Activated CD8-positive, alpha-beta memory T cell treated with anti-CD3 and anti-CD28 coated beads, Interleukin-2, amount 10 ng/mL, durations not matched to agents 7 days and 5 days (primary cell): ENCODE data around the gene IMMP2L. TPM values are rescaled to one million over a fixed set of nuclear protein-coding genes. Genes with fewer than 3 reads are reported as not detected.

Source experiments
- ATAC-seq: fragments of 150-1000 bp; cut with Tn5 transposase; one replicate; pipeline ENCODE4 v1.10.0; 2021; ENCODE audit warnings: moderate library complexity
- CTCF ChIA-PET: fragments of 350-600 bp; sonication (Branson Sonifier 250); formaldehyde crosslinking; loops from one replicate; lab custom pipeline; 2021; ENCODE audit warnings: antibody characterized with exemption; lab: Charles Lee
- DNase-seq: peaks from one replicate; pipeline ENCODE4 v3.0.0-alpha.2; 2020
- H3K27ac Mint-ChIP-seq: one replicate; pipeline ENCODE4 v1.8.0; 2021; ENCODE audit warnings: mild to moderate bottlenecking, mixed read lengths
- H3K27me3 Mint-ChIP-seq: one replicate; pipeline ENCODE4 v1.8.0; 2021; ENCODE audit warnings: mixed read lengths
- H3K36me3 Mint-ChIP-seq: one replicate; pipeline ENCODE4 v1.8.0; 2021; ENCODE audit warnings: mild to moderate bottlenecking, mixed read lengths
- H3K4me1 Mint-ChIP-seq: one replicate; pipeline ENCODE4 v1.8.0; 2021; ENCODE audit warnings: mixed read lengths
- H3K4me3 Mint-ChIP-seq: one replicate; pipeline ENCODE4 v1.8.0; 2021; ENCODE audit warnings: mild to moderate bottlenecking, moderate library complexity, mixed read lengths
- H3K9me3 Mint-ChIP-seq: one replicate; pipeline ENCODE4 v1.8.0; 2022; ENCODE audit warnings: low read depth, mixed read lengths
- total RNA-seq, 2 experiments: library from RNA; stranded (reverse); gene quantifications; one replicate each; pipeline ENCODE4 v1.2.3, GENCODE V29; 2021

The IMMP2L gene
- total RNA-seq, 2 experiments from 2014 or later = 11.5 to 13.1 TPM

DNA sequence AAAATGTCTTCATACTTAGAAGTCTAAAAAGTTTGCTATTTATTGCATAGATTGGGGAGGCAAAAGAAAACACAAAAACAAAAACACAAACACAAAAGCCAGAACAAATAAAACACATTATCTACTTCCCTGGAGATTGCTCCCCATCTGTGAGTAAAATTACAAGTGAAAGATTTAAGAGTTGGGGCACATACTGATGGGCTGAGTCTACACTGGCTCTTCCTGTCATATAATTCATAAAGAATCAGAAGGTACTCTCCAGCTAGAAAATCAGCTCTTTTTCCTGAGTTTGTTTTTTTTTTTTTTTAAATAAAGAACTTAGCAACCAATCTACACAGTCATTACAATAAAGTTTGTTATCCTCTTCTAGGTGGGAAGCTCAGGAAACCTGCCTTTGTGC, 663.8 kb downstream of the IMMP2L start:
- CTCF ChIA-PET = interaction anchor here (0.7 kb wide), 1 partner anchor 40 kb away, joined by 4 read pairs; no protein-coding TSS in a partner anchor
- ATAC-seq (no peak), DNase-seq (no peak)
- H3K4me3 Mint-ChIP-seq = no peak overlapping the region
- no peak overlapping the region for H3K27ac Mint-ChIP-seq
- no peaks in the 10 kb centered on the region for H3K4me1 Mint-ChIP-seq
- H3K9me3 Mint-ChIP-seq = peaks cover 14% of the 10 kb centered on the region
- no peaks in the 10 kb centered on the region for H3K27me3 Mint-ChIP-seq
- H3K36me3 Mint-ChIP-seq = peaks cover 12% of the 10 kb centered on the region

DNA sequence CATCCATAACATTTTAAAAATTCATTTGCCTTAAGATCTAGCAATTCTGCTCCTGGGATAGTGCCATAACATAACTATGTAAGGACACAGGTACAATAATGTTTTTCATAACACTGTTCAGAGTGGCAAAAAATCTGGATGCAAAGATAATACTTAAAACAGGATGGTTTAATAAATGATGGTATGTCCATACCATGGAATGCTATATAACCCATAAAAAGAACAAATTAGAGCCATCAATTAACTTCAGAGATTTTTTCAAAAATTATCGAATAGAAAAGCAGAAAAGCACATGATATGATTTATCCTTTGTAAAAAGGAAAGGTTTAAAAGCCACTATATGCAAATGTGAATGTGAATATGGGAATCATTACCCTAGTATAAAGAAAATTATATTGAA, 664.8 kb downstream of the IMMP2L start:
- Mint-ChIP-seq H3K9me3 (peaks cover 14% of the 10 kb centered on the region), H3K27me3 (no peaks in the 10 kb centered on the region), H3K4me3 (no peak overlapping the region), H3K36me3 (peaks cover 12% of the 10 kb centered on the region), H3K27ac (no peak overlapping the region), H3K4me1 (no peaks in the 10 kb centered on the region)
- DNase-seq (no peak), ATAC-seq (no peak)
- CTCF ChIA-PET = no interaction called here

DNA sequence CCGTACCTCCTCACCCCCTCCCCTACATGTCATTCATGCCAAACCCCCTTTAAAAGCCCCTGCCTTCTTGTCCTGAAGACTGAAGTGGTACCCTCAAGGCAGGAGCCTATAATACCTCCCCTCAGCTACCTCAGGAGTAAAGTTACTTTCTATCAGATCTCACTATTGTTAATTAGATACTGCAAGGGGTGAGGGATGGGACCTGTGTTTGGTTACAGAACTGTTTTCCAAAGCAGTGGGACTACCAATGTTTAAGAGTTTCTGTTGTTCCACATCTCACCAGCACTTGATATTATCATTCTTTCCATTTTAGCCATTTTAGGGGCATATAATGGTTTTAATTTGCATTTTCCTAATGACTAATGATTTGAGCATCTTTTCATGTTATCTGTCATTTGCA, 668.2 kb downstream of the IMMP2L start:
- Mint-ChIP-seq H3K27me3 (no peaks in the 10 kb centered on the region), H3K36me3 (peaks cover 10% of the 10 kb centered on the region), H3K27ac (no peak overlapping the region), H3K4me1 (no peaks in the 10 kb centered on the region), H3K4me3 (no peak overlapping the region), H3K9me3 (peaks cover 14% of the 10 kb centered on the region)
- CTCF ChIA-PET = no interaction called here
- no peak for DNase-seq
- ATAC-seq = no peak

DNA sequence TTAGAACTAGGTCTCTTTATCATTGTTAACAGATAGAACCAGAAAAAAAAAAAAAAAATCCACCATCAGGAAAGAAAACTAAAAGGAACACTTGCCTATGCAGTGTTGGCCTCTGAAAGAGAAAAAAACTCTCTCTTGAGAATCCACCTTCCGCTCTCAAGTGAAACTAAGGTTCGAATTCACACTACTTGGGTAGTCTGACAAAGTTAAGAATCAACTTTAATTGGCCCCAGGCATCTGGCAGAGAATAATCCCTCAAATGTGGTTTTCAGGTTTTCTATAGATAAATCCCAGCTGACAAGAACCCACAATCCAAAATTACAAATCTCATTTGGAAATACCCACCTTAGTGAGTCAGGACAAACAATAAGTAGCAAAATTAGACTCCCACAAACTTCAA, 671.1 kb downstream of the IMMP2L start:
- Mint-ChIP-seq H3K4me3 (no peak overlapping the region), H3K4me1 (no peaks in the 10 kb centered on the region), H3K27ac (no peak overlapping the region), H3K27me3 (no peaks in the 10 kb centered on the region), H3K36me3 (peaks cover 6% of the 10 kb centered on the region), H3K9me3 (peaks cover 7% of the 10 kb centered on the region)
- no peak for ATAC-seq
- CTCF ChIA-PET = no interaction called here
- no peak for DNase-seq

DNA sequence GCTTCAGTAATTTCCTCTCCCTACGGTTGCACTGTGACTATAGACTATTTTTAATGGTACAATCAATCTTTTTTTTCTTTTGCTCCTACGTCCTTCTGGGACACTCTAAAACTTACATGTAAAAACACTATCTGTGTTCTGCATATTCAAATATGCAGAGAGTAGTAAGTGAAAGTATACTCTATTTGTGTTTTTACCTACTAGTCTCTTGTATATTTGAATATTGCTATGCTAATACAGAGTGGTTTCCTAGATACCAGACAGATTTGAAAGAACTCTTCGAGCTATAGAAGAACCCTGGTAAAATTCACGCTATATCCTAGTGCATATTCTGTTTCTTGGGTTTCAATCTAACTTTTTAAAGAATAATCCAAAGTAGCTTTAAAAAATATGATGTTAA, 672.2 kb downstream of the IMMP2L start:
- ATAC-seq (no peak), DNase-seq (no peak)
- H3K4me1 Mint-ChIP-seq = no peaks in the 10 kb centered on the region
- H3K27me3 Mint-ChIP-seq = no peaks in the 10 kb centered on the region
- H3K27ac Mint-ChIP-seq = no peak overlapping the region
- H3K4me3 Mint-ChIP-seq = no peak overlapping the region
- CTCF ChIA-PET = no interaction called here
- peaks cover 4% of the 10 kb centered on the region for H3K36me3 Mint-ChIP-seq
- peaks cover 7% of the 10 kb centered on the region for H3K9me3 Mint-ChIP-seq

DNA sequence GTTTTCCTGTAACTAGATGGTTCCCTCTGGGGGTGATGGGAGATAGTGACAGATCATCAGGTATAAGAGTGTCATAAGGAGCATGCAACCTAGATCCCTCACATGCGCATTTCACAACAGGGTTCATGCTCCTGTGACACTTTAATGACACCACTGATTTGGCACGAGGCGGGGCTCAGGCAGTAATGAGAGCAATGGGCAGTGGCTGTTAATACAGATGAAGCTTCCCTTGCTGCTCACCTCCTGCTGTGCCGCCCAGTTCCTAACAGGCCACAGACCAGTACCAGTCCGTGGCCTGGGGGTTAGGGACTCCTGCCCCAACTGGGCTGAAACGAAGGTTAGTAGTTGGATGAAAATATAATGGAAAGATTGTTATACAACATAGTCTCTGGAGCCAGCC, 673.0 kb downstream of the IMMP2L start:
- H3K4me3 Mint-ChIP-seq = no peak overlapping the region
- H3K9me3 Mint-ChIP-seq = peaks cover 3% of the 10 kb centered on the region
- no peaks in the 10 kb centered on the region for H3K27me3 Mint-ChIP-seq
- CTCF ChIA-PET = no interaction called here
- no peaks in the 10 kb centered on the region for H3K36me3 Mint-ChIP-seq
- no peak for DNase-seq
- ATAC-seq = no peak
- no peak overlapping the region for H3K27ac Mint-ChIP-seq
- H3K4me1 Mint-ChIP-seq = no peaks in the 10 kb centered on the region

DNA sequence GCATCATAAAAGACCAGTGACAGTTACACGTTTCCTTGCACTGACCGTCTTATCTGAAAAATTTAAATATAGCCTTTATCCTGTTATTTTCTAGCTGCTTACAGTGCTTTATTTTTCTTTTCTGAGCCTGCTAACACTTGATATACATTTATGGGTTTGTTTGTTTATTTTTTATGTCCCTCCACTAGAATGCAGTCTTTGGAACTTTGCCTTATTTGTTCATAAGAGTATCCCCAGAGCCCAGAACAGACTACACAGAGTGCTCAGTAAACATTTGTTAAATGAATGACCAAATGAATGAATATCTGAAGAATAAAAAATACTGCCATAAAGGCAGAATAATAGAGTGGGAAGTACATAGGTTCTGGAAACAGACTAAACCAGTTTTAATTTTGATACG, 673.7 kb downstream of the IMMP2L start:
- Mint-ChIP-seq H3K9me3 (no peaks in the 10 kb centered on the region), H3K27me3 (no peaks in the 10 kb centered on the region), H3K36me3 (no peaks in the 10 kb centered on the region), H3K4me3 (no peak overlapping the region), H3K27ac (no peak overlapping the region), H3K4me1 (no peaks in the 10 kb centered on the region)
- CTCF ChIA-PET = no interaction called here
- ATAC-seq (no peak), DNase-seq (no peak)

DNA sequence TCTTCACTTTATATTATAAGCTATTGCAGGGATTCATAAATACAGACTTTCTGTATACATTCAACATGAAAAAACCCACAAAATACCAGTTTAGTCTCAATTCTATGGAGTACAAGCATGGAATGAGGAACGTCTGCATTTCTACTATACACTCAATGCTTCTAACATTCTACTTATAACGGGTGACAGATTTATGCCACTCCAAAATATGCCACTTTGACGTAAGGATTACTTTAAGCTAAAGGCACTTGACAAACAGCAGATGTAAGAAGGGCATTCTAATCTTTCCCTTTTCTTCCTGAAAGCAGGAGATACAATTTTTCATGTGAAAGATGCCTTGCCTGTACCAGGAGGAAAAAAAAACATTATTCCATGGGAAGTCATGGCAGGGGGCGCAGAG, 676.8 kb downstream of the IMMP2L start:
- no peak for ATAC-seq
- H3K27ac Mint-ChIP-seq = no peak overlapping the region
- CTCF ChIA-PET = no interaction called here

DNA sequence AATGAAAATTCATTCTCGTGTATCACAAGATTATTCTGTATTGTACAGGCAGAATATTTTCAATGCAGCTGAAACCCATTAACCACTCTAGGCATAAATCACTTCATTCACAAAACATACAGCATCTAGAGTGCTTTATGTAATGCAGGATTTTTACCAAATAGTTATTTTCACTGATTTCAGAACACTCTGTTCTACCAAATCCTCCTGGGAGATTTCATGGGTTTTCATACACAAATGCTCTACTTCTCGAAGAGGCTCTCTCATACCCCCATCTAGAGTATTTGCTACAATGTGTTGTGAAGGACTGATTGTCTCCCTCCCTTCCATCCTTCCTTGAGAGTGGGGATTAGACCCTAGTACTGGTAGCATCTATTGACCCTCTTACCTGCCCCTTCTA, 680.6 kb downstream of the IMMP2L start:
- Mint-ChIP-seq H3K36me3 (peaks cover 3% of the 10 kb centered on the region), H3K27me3 (no peaks in the 10 kb centered on the region), H3K4me3 (no peak overlapping the region), H3K9me3 (no peaks in the 10 kb centered on the region), H3K27ac (no peak overlapping the region), H3K4me1 (peaks cover 8% of the 10 kb centered on the region)
- DNase-seq (no peak), ATAC-seq (no peak)
- CTCF ChIA-PET = no interaction called here

More for the DNA sequence above, 676.8 kb downstream of the IMMP2L start:
- Mint-ChIP-seq H3K4me1 (peaks cover 8% of the 10 kb centered on the region), H3K4me3 (no peak overlapping the region), H3K27me3 (no peaks in the 10 kb centered on the region), H3K36me3 (no peaks in the 10 kb centered on the region), H3K9me3 (no peaks in the 10 kb centered on the region)
- no peak for DNase-seq

DNA sequence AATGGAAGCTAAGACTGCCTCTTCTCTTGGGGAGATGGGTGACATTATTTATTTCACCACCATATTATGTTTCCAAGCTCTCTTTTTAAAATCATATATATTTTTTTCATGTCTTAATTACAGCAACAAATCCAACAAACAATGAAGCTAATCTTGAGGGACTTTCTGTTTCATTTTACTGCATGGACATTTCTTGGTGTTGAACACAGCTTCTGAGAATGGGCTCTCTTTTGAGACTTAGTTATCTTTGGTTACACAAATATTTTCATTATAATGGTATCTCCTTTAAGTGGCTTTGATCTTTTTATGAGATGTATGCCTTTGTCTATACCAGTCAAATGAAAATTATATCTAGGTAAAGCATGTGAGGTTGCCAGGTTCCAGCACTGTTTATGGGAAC, 681.3 kb downstream of the IMMP2L start:
- Mint-ChIP-seq H3K4me3 (no peak overlapping the region), H3K27ac (peak overlapping the region; percentile 24), H3K9me3 (no peaks in the 10 kb centered on the region), H3K27me3 (no peaks in the 10 kb centered on the region), H3K4me1 (peaks cover 8% of the 10 kb centered on the region), H3K36me3 (peaks cover 3% of the 10 kb centered on the region)
- CTCF ChIA-PET = no interaction called here
- DNase-seq (no peak), ATAC-seq (no peak)

DNA sequence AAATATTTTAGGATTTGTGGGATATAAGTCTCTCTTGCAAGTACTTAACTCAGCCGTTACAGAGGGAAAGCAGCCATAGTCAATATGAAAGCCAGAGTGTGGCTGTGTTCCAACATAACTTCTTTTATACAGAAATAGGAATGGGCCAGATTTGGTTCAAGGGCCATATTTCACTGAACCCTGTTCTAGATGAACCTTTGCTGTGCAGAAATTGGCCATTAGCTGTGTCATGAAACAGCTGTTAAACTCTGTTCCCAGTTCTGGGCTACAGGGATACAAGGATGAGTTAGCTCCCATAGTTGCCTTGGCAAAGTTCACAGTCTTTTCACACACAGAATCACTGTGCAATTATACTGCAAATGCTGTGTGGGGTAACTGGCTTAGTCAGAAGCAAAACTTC, 685.3 kb downstream of the IMMP2L start:
- H3K4me1 Mint-ChIP-seq = peaks cover 7% of the 10 kb centered on the region
- no peak overlapping the region for H3K4me3 Mint-ChIP-seq
- no peaks in the 10 kb centered on the region for H3K9me3 Mint-ChIP-seq
- no peak for ATAC-seq
- no peaks in the 10 kb centered on the region for H3K27me3 Mint-ChIP-seq
- no peak for DNase-seq
- peaks cover 3% of the 10 kb centered on the region for H3K36me3 Mint-ChIP-seq
- CTCF ChIA-PET = no interaction called here
- no peak overlapping the region for H3K27ac Mint-ChIP-seq

DNA sequence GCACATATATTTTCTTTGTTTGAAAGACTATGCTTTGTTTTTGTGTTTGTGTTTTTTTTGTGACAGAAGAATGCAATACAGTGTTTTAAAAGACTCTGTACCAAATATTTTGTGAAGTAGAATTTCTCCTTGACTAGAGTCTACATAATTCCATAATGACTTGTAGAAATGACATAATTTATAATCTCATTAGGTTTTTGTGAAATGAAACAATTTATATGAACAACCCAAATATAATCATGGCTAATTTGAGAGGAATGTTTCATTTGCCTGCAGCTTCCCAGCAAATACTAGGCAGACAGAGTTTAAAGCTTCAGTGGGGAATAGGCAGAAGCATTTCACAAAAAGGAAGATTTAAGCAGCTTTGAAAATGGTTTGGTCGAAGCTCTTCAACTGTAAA, 686.9 kb downstream of the IMMP2L start:
- CTCF ChIA-PET = no interaction called here
- Mint-ChIP-seq H3K27me3 (no peaks in the 10 kb centered on the region), H3K27ac (no peak overlapping the region)

DNA sequence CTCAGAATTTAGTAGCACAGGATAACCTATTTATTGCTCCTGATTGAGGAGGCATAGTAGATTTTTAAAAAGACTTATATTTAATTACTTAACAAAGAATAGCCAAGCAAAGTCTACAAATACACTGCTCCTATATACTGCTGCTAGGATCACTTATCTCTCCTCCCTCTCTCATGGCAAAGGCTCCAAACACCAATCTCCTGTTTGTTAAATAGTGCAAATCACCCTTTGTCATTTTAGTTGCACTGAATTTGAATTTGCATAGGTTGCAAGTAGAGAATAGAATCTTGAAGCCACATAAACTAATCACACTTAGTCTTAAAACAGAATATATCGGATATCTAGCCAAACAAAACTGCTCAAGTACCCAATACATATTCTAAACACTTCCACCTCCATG, 690.4 kb downstream of the IMMP2L start:
- Mint-ChIP-seq H3K4me1 (no peaks in the 10 kb centered on the region), H3K9me3 (no peaks in the 10 kb centered on the region), H3K36me3 (no peaks in the 10 kb centered on the region), H3K27ac (no peak overlapping the region), H3K4me3 (no peak overlapping the region), H3K27me3 (no peaks in the 10 kb centered on the region)
- DNase-seq = no peak
- no peak for ATAC-seq
- CTCF ChIA-PET = interaction anchor here (0.9 kb wide), 1 partner anchor 227 kb away, joined by 3 read pairs; no protein-coding TSS in a partner anchor

More for the DNA sequence above, 686.9 kb downstream of the IMMP2L start:
- ATAC-seq (no peak), DNase-seq (no peak)
- Mint-ChIP-seq H3K4me3 (no peak overlapping the region), H3K9me3 (no peaks in the 10 kb centered on the region), H3K4me1 (no peaks in the 10 kb centered on the region), H3K36me3 (peaks cover 3% of the 10 kb centered on the region)

DNA sequence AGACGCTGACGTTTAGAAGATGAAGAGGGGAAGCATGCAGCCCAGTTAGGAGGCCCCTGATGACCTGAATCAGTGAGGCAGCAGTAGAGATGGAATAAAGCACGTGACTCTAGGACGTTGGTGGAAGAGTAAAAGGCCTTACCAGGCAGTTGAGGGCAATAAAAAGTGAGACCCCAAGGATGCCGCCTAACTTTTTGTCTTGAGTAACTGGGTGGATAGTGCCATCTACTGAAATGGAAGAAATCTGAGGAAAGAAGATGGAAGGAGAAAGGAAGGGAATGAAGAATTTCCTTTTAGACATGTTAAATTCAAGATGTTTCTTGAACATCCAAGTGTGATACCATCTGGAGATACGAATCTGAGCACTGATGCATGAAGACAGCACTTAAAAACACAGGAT, 691.4 kb downstream of the IMMP2L start:
- no peaks in the 10 kb centered on the region for H3K4me1 Mint-ChIP-seq
- no peak for ATAC-seq
- no peak overlapping the region for H3K4me3 Mint-ChIP-seq
- DNase-seq = no peak
- H3K27me3 Mint-ChIP-seq = no peaks in the 10 kb centered on the region
- CTCF ChIA-PET = interaction anchor here (0.9 kb wide), 1 partner anchor 228 kb away, joined by 3 read pairs; no protein-coding TSS in a partner anchor
- H3K36me3 Mint-ChIP-seq = no peaks in the 10 kb centered on the region
- H3K27ac Mint-ChIP-seq = no peak overlapping the region
- no peaks in the 10 kb centered on the region for H3K9me3 Mint-ChIP-seq

DNA sequence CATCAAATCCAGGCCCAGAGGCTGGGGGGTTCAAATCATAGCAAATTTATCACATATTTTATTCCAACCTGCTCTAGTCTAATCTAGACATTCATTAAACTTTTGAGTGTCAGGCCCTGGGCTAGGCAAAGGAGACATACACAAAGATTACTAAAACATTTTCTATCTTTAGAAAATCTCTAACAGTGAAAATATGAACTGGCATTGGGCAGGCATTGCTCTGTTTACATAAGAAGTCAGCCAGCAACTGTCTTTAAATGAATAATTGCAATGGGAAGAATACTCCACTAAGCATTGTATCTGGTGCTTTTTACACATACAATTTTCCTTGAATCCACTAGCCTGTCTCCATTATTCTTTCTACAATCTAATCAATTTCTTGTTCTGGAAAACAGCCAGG, 693.8 kb downstream of the IMMP2L start:
- H3K36me3 Mint-ChIP-seq = no peaks in the 10 kb centered on the region
- CTCF ChIA-PET = interaction anchor here (0.7 kb wide), 1 partner anchor 99 kb away, joined by 3 read pairs; no protein-coding TSS in a partner anchor
- H3K4me1 Mint-ChIP-seq = no peaks in the 10 kb centered on the region
- no peaks in the 10 kb centered on the region for H3K27me3 Mint-ChIP-seq
- H3K9me3 Mint-ChIP-seq = no peaks in the 10 kb centered on the region
- no peak overlapping the region for H3K27ac Mint-ChIP-seq
- ATAC-seq = no peak
- DNase-seq = no peak
- H3K4me3 Mint-ChIP-seq = no peak overlapping the region
